Sigmoid colon (tissue), 4 donors: Measurements from ENCODE around the gene EPYC.

Experiments
- EP300 ChIP-seq, 4 donors: sonication (generic); formaldehyde crosslinking; IDR thresholded peaks; one replicate each; pipeline ENCODE4 v1.6.1; 2017; ENCODE audit warnings: antibody characterized with exemption in 4 of 4
- POLR2A ChIP-seq, 2 donors: fragments of 450-650 bp; IDR thresholded peaks; one replicate each; pipeline ENCODE4 v1.6.1; 2016; ENCODE audit warnings: antibody characterized with exemption in 2 of 2, mild to moderate bottlenecking in 2 of 2, moderate library complexity in 2 of 2
- POLR2AphosphoS5 ChIP-seq, 4 donors: sonication (generic); formaldehyde crosslinking; IDR thresholded peaks; one replicate each; pipeline ENCODE4 v1.6.1; 2017; ENCODE audit warnings: antibody characterized with exemption in 4 of 4
- TF ChIP-seq, protein P1 (sequence below), 4 experiments: fragments of 450-650 bp in 3 of 4; fragments of 200-600 bp in 1 of 4; IDR thresholded peaks; one replicate each; pipeline ENCODE4 v1.5.1; 2016 to 2019; ENCODE audit warnings: antibody characterized with exemption in 4 of 4, mild to moderate bottlenecking in 3 of 4, moderate library complexity in 2 of 4

DNA sequence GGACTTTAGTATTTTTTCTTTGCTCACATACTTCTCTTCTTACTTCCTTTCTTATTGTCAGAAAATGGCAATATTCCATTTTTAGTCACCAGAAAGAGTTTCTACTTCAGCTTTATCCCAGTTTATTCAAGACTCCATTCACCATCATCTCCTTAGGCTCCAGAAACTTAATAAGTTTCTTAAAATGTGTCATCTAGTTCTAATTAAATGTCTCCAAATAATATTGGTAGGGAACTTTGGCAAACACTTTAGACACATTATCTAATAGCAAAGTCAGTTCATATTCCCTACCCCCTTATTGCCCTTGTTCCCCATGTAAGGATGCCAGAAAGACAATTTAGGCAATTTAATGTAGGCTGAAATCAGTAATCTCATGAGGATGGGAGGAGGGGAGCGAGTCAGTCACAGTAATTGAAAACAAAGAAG, 15.1 kb downstream of the EPYC start:
- TF ChIP-seq, protein P1, sequence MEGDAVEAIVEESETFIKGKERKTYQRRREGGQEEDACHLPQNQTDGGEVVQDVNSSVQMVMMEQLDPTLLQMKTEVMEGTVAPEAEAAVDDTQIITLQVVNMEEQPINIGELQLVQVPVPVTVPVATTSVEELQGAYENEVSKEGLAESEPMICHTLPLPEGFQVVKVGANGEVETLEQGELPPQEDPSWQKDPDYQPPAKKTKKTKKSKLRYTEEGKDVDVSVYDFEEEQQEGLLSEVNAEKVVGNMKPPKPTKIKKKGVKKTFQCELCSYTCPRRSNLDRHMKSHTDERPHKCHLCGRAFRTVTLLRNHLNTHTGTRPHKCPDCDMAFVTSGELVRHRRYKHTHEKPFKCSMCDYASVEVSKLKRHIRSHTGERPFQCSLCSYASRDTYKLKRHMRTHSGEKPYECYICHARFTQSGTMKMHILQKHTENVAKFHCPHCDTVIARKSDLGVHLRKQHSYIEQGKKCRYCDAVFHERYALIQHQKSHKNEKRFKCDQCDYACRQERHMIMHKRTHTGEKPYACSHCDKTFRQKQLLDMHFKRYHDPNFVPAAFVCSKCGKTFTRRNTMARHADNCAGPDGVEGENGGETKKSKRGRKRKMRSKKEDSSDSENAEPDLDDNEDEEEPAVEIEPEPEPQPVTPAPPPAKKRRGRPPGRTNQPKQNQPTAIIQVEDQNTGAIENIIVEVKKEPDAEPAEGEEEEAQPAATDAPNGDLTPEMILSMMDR (IDR thresholded peaks at IDR 0.05) = no peak
- TF ChIP-seq EP300 (IDR thresholded peaks at IDR 0.05) = no peak
- no peak for TF ChIP-seq POLR2A (IDR thresholded peaks at IDR 0.05)
- no peak for TF ChIP-seq POLR2AphosphoS5 (IDR thresholded peaks at IDR 0.05)
